Measurements from ENCODE around the gene TSC2. TPM values are rescaled to one million over a fixed set of nuclear protein-coding genes. Genes with fewer than 3 reads are reported as not detected.

Gene TSC2
- total RNA-seq, 1 donor from 2014 or later: 215 TPM

- Mint-ChIP-seq H3K27ac (ENCODE audit: unreplicated experiment) (peak overlapping the region; percentile 77), H3K4me3 (ENCODE audit: unreplicated experiment) (peak overlapping the region; percentile 83), H3K9me3 (ENCODE audit: unreplicated experiment) (peaks cover 10% of the 10 kb centered on the region), H3K4me1 (ENCODE audit: low read depth, unreplicated experiment) (peaks cover 7% of the 10 kb centered on the region), H3K36me3 (ENCODE audit: unreplicated experiment) (no peaks in the 10 kb centered on the region), H3K27me3 (ENCODE audit: unreplicated experiment) (peaks cover 20% of the 10 kb centered on the region)
- DNase-seq: peak; percentile 98
- TF ChIP-seq, protein P1, sequence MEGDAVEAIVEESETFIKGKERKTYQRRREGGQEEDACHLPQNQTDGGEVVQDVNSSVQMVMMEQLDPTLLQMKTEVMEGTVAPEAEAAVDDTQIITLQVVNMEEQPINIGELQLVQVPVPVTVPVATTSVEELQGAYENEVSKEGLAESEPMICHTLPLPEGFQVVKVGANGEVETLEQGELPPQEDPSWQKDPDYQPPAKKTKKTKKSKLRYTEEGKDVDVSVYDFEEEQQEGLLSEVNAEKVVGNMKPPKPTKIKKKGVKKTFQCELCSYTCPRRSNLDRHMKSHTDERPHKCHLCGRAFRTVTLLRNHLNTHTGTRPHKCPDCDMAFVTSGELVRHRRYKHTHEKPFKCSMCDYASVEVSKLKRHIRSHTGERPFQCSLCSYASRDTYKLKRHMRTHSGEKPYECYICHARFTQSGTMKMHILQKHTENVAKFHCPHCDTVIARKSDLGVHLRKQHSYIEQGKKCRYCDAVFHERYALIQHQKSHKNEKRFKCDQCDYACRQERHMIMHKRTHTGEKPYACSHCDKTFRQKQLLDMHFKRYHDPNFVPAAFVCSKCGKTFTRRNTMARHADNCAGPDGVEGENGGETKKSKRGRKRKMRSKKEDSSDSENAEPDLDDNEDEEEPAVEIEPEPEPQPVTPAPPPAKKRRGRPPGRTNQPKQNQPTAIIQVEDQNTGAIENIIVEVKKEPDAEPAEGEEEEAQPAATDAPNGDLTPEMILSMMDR (IDR thresholded peaks at IDR 0.05; ENCODE audit: partially characterized antibody, unreplicated experiment): peak; percentile 98
Measured at GRCh38 chr16:2023092-2024031, 24.4 kb upstream of the TSC2 start.

- H3K9me3 Mint-ChIP-seq (ENCODE audit: unreplicated experiment): peaks cover 10% of the 10 kb centered on the region
- peaks cover 18% of the 10 kb centered on the region for H3K27me3 Mint-ChIP-seq (ENCODE audit: unreplicated experiment)
- TF ChIP-seq, protein P1 (IDR thresholded peaks at IDR 0.05; ENCODE audit: partially characterized antibody, unreplicated experiment): no peak
- peaks cover 6% of the 10 kb centered on the region for H3K4me1 Mint-ChIP-seq (ENCODE audit: low read depth, unreplicated experiment)
- H3K36me3 Mint-ChIP-seq (ENCODE audit: unreplicated experiment): no peaks in the 10 kb centered on the region
- H3K27ac Mint-ChIP-seq (ENCODE audit: unreplicated experiment): peak overlapping the region; percentile 86
- peak overlapping the region; percentile 88 for H3K4me3 Mint-ChIP-seq (ENCODE audit: unreplicated experiment)
- no peak for DNase-seq
Measured at GRCh38 chr16:2024032-2024420, 23.8 kb upstream of the TSC2 start.

DNA sequence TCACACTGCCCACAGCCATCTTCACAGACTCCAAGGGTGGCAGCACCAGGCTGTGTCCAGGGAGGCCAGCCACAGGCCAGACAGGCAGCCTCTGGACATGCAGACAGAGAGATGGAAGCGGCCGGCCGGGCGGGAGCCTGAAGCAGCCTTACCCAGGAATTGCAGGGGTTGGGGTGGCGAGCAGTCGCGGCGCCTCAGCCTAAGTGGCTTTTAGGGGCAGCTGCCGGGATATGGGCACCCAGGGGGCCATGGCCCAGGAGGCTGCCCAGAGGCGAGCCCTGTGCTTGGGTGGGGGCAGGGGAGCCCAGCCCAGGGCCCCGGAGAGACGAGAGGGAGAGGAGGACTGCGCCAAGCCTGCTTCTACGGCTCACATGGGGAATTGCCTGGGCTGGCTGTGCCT, 22.5 kb upstream of the TSC2 start:
- Mint-ChIP-seq H3K36me3 (ENCODE audit: unreplicated experiment) (no peaks in the 10 kb centered on the region), H3K27me3 (ENCODE audit: unreplicated experiment) (peaks cover 15% of the 10 kb centered on the region), H3K27ac (ENCODE audit: unreplicated experiment) (no peak overlapping the region), H3K4me1 (ENCODE audit: low read depth, unreplicated experiment) (peaks cover 6% of the 10 kb centered on the region), H3K9me3 (ENCODE audit: unreplicated experiment) (peaks cover 11% of the 10 kb centered on the region), H3K4me3 (ENCODE audit: unreplicated experiment) (peak overlapping the region; percentile 52)
- no peak for DNase-seq
- TF ChIP-seq, protein P1 (IDR thresholded peaks at IDR 0.05; ENCODE audit: partially characterized antibody, unreplicated experiment): no peak

DNA sequence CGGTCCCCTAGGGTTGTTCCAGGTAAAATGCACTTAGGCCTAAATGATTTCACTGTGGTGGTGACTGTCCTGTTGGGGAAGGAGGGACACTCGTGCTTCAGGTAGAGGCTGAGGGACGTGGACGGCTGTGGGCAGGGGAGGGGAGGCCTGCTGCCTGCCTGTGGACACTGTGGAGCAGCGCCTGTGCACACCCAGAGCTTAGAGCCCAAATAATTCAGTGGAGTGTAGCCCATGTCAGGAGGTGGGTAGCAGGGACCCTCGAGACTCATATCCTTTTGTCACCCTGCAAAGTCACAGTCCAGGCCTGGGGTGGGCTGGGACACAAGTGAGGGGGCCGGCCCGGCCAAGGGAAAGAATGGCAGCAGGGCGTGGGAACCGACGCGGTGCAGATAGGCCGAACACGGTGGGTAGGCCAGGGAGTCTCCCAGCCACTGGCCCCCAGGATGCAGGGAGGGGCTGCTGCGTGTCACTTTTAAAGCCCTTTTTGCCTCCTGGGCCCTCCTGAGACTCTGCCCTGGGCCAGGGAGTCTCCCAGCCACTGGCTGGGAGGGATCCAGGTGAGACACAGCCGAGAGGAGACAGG, 21.8 kb upstream of the TSC2 start:
- no peak for DNase-seq
- H3K27me3 Mint-ChIP-seq (ENCODE audit: unreplicated experiment): peaks cover 11% of the 10 kb centered on the region
- peak overlapping the region; percentile 52 for H3K4me3 Mint-ChIP-seq (ENCODE audit: unreplicated experiment)
- H3K9me3 Mint-ChIP-seq (ENCODE audit: unreplicated experiment): peaks cover 11% of the 10 kb centered on the region
- no peak overlapping the region for H3K27ac Mint-ChIP-seq (ENCODE audit: unreplicated experiment)
- no peaks in the 10 kb centered on the region for H3K36me3 Mint-ChIP-seq (ENCODE audit: unreplicated experiment)
- TF ChIP-seq, protein P1 (IDR thresholded peaks at IDR 0.05; ENCODE audit: partially characterized antibody, unreplicated experiment): no peak
- H3K4me1 Mint-ChIP-seq (ENCODE audit: low read depth, unreplicated experiment): peaks cover 6% of the 10 kb centered on the region

All from glutamatergic neuron (in vitro differentiated cells).